Neural crest cell (in vitro differentiated cells): ENCODE data around the gene B4GALT6. TPM values are rescaled to one million over a fixed set of nuclear protein-coding genes. Genes with fewer than 3 reads are reported as not detected.

ENCODE experiments used
- DNase-seq: peaks from one replicate; pipeline ENCODE4 v3.0.0; 2021; ENCODE audit warnings: low read depth, mixed read lengths, low spot score
- H3K27ac Mint-ChIP-seq: one replicate; pipeline ENCODE4 v1.8.0; 2021; ENCODE audit warnings: mild to moderate bottlenecking, mixed read lengths; ENCODE audit not compliant: unreplicated experiment
- H3K27me3 Mint-ChIP-seq: 2 replicates; pipeline ENCODE4 v1.8.0; 2021; ENCODE audit warnings: low read depth, mild to moderate bottlenecking, mixed read lengths
- H3K36me3 Mint-ChIP-seq: 2 replicates; pipeline ENCODE4 v1.8.0; 2021; ENCODE audit warnings: low read depth, mild to moderate bottlenecking, mixed read lengths
- H3K4me1 Mint-ChIP-seq: 2 replicates; pipeline ENCODE4 v1.8.0; 2021; ENCODE audit warnings: mixed read lengths
- H3K4me3 Mint-ChIP-seq: one replicate; pipeline ENCODE4 v1.8.0; 2021; ENCODE audit warnings: mild to moderate bottlenecking, mixed read lengths
- H3K9me3 Mint-ChIP-seq: 2 replicates; pipeline ENCODE4 v1.8.0; 2021; ENCODE audit warnings: mixed read lengths
- total RNA-seq: library from RNA; stranded (reverse); gene quantifications from 2 replicates; pipeline ENCODE4 v1.2.1, GENCODE V29; 2021
- TF ChIP-seq, protein P1 (sequence below): fragments of 200-600 bp; sonication (generic); conservative IDR thresholded peaks from 2 replicates; pipeline ENCODE4 v1.5.0; 2021; ENCODE audit warnings: antibody characterized with exemption, mild to moderate bottlenecking

B4GALT6 gene
- total RNA-seq, 1 donor from 2014 or later: 43.4 TPM

DNA sequence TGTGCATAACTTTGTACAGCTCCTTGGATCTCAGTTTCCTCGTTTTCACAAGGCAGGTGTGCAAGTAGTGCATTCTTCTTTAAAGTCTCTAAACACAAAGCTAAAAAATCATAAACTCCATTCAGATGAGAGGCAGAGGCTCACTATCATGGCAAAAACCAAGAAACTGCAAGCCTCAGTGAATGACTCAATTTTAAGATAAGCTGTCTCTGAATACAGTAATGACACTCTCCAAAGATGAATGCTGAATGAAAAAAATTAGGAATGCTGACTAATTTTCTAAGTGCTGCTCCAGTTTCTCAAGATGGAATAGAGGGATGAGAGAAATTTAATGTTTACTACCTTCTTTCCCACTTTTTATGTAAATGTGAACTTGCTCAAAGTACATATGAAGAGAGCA is 17.2 kb downstream of the B4GALT6 start:
- no peaks in the 10 kb centered on the region for H3K27me3 Mint-ChIP-seq
- no peak overlapping the region for H3K27ac Mint-ChIP-seq
- TF ChIP-seq, protein P1, sequence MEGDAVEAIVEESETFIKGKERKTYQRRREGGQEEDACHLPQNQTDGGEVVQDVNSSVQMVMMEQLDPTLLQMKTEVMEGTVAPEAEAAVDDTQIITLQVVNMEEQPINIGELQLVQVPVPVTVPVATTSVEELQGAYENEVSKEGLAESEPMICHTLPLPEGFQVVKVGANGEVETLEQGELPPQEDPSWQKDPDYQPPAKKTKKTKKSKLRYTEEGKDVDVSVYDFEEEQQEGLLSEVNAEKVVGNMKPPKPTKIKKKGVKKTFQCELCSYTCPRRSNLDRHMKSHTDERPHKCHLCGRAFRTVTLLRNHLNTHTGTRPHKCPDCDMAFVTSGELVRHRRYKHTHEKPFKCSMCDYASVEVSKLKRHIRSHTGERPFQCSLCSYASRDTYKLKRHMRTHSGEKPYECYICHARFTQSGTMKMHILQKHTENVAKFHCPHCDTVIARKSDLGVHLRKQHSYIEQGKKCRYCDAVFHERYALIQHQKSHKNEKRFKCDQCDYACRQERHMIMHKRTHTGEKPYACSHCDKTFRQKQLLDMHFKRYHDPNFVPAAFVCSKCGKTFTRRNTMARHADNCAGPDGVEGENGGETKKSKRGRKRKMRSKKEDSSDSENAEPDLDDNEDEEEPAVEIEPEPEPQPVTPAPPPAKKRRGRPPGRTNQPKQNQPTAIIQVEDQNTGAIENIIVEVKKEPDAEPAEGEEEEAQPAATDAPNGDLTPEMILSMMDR: no peak

GRCh38 chr18:31666055-31666454 is 18.3 kb downstream of the B4GALT6 start:
- Mint-ChIP-seq H3K4me1 (no peaks in the 10 kb centered on the region), H3K27me3 (no peaks in the 10 kb centered on the region), H3K27ac (no peak overlapping the region), H3K4me3 (no peak overlapping the region), H3K9me3 (peaks cover 1% of the 10 kb centered on the region), H3K36me3 (peaks cover 29% of the 10 kb centered on the region)
- TF ChIP-seq, protein P1: no peak
- no peak for DNase-seq

More for the DNA sequence above, 17.2 kb downstream of the B4GALT6 start:
- H3K4me1 Mint-ChIP-seq: no peaks in the 10 kb centered on the region
- no peak overlapping the region for H3K4me3 Mint-ChIP-seq
- H3K36me3 Mint-ChIP-seq: peaks cover 18% of the 10 kb centered on the region
- no peaks in the 10 kb centered on the region for H3K9me3 Mint-ChIP-seq
- DNase-seq: no peak

- TF ChIP-seq, protein P1: no peak
- no peak overlapping the region for H3K27ac Mint-ChIP-seq
- peaks cover 44% of the 10 kb centered on the region for H3K36me3 Mint-ChIP-seq
- no peak for DNase-seq
- H3K4me1 Mint-ChIP-seq: no peaks in the 10 kb centered on the region
- peaks cover 7% of the 10 kb centered on the region for H3K9me3 Mint-ChIP-seq
- no peaks in the 10 kb centered on the region for H3K27me3 Mint-ChIP-seq
- H3K4me3 Mint-ChIP-seq: no peak overlapping the region
These were observed 20.3 kb downstream of the B4GALT6 start for GRCh38 chr18:31664101-31664500.

- Mint-ChIP-seq H3K9me3 (peaks cover 7% of the 10 kb centered on the region), H3K4me1 (no peaks in the 10 kb centered on the region), H3K27me3 (no peaks in the 10 kb centered on the region), H3K27ac (no peak overlapping the region), H3K36me3 (peaks cover 45% of the 10 kb centered on the region), H3K4me3 (no peak overlapping the region)
- TF ChIP-seq, protein P1: no peak
- no peak for DNase-seq
These were observed 22.4 kb downstream of the B4GALT6 start for GRCh38 chr18:31661965-31662364.

DNA sequence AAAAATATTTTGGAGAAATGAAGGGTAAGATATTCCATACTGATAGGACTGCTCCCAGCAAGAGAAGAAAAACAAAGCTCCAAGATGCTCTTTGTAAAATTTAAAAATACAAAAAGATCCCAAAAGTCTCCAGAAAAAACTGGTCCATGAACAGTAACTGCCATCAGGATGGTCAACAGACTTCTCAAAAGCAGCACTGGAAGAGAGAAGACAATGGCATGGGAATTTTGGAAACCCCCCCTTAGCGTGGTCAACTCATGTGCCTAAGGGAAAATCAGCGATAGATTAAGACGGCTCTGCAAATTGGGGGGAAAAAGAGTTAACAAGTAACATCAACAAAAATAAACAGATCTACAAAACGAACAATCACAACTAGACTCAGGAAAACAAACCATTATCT is 23.6 kb downstream of the B4GALT6 start:
- TF ChIP-seq, protein P1: no peak
- Mint-ChIP-seq H3K27me3 (no peaks in the 10 kb centered on the region), H3K4me1 (no peaks in the 10 kb centered on the region), H3K27ac (no peak overlapping the region), H3K4me3 (no peak overlapping the region), H3K9me3 (peaks cover 7% of the 10 kb centered on the region), H3K36me3 (peaks cover 45% of the 10 kb centered on the region)
- DNase-seq: no peak
